Measurements from ENCODE around the gene S100P.
"Not testable (repeated sequence)": the region's sequence is repeated elsewhere in the genome, so short reads cannot be mapped to it uniquely, and the experiment has no call there.

Gene S100P

DNA sequence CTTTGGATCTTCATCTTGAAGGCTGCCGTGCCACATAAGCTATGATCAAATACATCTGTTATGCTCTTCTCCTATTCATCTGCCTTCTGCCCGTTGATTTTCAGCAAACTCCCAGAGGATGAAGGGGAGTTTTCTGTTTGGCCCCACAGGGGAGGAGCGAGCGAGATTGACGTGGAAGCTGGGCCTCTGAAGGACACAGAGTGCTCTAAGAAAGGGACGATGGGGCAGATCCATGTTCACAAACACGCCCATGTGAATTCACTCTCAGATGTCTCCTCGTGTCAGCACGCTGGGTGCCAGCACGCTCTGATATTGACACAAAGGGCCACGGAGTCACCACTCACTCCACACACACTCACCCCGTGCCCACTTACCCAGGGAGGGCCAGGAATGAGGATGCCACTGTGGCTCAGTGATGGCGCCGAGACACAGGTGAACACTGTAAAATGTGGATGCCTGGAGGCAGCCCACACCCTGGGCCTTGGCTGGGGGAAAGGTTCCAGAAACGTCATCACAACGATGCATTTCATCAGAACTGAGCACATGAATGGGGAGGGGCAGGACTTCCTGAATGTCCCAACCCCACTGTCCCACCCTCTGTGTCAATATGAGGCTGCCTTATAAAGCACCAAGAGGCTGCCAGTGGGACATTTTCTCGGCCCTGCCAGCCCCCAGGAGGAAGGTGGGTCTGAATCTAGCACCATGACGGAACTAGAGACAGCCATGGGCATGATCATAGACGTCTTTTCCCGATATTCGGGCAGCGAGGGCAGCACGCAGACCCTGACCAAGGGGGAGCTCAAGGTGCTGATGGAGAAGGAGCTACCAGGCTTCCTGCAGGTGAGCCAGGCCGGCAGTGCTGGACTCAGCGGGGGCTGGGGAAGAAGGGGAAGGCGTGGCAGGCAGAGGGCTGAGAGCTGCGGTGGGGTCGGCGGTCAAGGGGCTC, at the start of gene S100P:
Gene S100P (plus strand): TSS at position 648 of the 946 bp plus-strand sequence. CDS start 55 bp downstream, at position 703.
- Histone ChIP-seq H3K4me3 (ENCODE audit: low read depth in 1 of 2, low read length in 2 of 2) (no peak within 1 kb of the TSS), H3K9ac (ENCODE audit: low read depth in 1 of 2, low read length in 2 of 2) (peak within 1 kb of the TSS in 1 of 2 donors; percentile 9), H3K27ac (ENCODE audit: low read depth, low read length) (no peak within 1 kb of the TSS), H3K27me3 (ENCODE audit: control insufficient read depth in 1 of 2, insufficient read depth in 2 of 2, low read length in 2 of 2) (no peaks in the 10 kb centered on the region), H3K9me3 (ENCODE audit: control insufficient read depth in 1 of 2, low read length in 2 of 2) (no peaks in the 10 kb centered on the region), H3K36me3 (ENCODE audit: control insufficient read depth in 1 of 2, insufficient read depth in 2 of 2, low read length in 2 of 2) (no peaks in the 10 kb centered on the region), H3K4me1 (ENCODE audit: control insufficient read depth in 1 of 2, insufficient read depth in 2 of 2, low read length in 2 of 2) (peaks cover 37 to 46% of the 10 kb centered on the region in 2 donors)

DNA sequence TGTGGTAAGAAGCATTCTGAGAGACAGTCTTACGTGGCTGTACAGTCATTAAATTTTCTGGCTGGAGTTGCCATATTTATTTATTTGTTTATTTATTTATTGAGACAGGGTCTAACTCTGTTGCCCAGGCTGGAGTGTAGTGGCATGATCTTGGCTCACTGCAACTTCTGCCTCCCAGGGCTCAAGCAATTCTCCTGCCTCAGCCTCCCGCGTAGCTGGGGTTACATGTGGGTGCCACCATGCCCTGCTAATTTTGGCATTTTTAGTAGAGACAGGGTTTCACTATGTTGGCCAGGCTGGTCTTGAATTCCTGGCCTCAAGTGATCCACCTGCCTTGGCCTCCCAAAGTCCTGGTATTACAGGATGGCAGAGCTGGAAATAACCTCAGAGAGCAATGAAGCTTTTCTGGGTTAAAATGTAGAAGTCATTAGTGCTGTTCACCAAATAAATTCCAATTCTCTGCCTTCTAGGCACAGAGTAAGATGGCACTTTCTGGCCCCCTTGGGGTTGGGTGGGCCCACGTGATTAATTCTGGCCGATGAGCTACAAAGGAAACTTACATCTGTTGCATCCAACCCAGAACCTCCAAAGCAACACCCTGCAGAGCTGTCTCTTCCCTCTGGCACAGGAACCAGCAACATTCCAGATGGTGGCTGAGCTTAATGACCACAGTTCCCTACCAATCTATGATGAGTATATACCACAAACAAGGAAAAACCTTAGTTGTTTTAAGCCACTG, 48.7 kb upstream of the S100P start:
- peaks cover 6 to 19% of the 10 kb centered on the region in 2 donors for H3K36me3 ChIP-seq (ENCODE audit: control insufficient read depth in 1 of 2, insufficient read depth in 2 of 2, low read length in 2 of 2)
- no peaks in the 10 kb centered on the region for H3K9me3 ChIP-seq (ENCODE audit: control insufficient read depth in 1 of 2, low read length in 2 of 2)
- H3K4me3 ChIP-seq (ENCODE audit: low read depth in 1 of 2, low read length in 2 of 2): no peak overlapping the region
- H3K9ac ChIP-seq (ENCODE audit: low read depth in 1 of 2, low read length in 2 of 2): no peak overlapping the region
- H3K27ac ChIP-seq (ENCODE audit: low read depth, low read length): no peak overlapping the region
- H3K4me1 ChIP-seq (ENCODE audit: control insufficient read depth in 1 of 2, insufficient read depth in 2 of 2, low read length in 2 of 2): peaks cover 16 to 18% of the 10 kb centered on the region in 2 donors
- H3K27me3 ChIP-seq (ENCODE audit: control insufficient read depth in 1 of 2, insufficient read depth in 2 of 2, low read length in 2 of 2): no peaks in the 10 kb centered on the region

DNA sequence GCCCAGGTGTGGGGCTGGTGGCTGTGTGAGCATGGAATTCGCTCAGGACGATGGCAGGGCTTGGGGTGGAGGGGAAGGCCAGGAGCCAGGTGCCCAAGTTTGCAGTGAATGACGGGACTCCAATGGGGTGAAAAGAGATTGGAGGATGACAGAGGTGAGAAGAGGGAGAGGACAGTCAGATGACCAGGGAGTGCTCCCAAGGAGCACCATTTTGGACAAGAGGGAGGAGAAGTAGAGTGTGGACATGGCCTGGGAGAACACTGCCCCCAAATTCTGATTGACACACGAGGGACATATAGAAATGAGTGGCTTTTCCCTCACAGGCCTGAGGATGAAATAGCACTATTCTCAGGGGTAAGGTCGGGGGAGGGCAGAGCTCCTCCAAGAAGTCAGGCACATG, 46.5 kb upstream of the S100P start:
- peaks cover 9 to 10% of the 10 kb centered on the region in 2 donors for H3K4me1 ChIP-seq (ENCODE audit: control insufficient read depth in 1 of 2, insufficient read depth in 2 of 2, low read length in 2 of 2)
- no peak overlapping the region for H3K27ac ChIP-seq (ENCODE audit: low read depth, low read length)
- H3K9ac ChIP-seq (ENCODE audit: low read depth in 1 of 2, low read length in 2 of 2): no peak overlapping the region
- H3K4me3 ChIP-seq (ENCODE audit: low read depth in 1 of 2, low read length in 2 of 2): no peak overlapping the region
- peaks cover 6 to 16% of the 10 kb centered on the region in 2 donors for H3K36me3 ChIP-seq (ENCODE audit: control insufficient read depth in 1 of 2, insufficient read depth in 2 of 2, low read length in 2 of 2)
- no peaks in the 10 kb centered on the region for H3K9me3 ChIP-seq (ENCODE audit: control insufficient read depth in 1 of 2, low read length in 2 of 2)
- no peaks in the 10 kb centered on the region for H3K27me3 ChIP-seq (ENCODE audit: control insufficient read depth in 1 of 2, insufficient read depth in 2 of 2, low read length in 2 of 2)

DNA sequence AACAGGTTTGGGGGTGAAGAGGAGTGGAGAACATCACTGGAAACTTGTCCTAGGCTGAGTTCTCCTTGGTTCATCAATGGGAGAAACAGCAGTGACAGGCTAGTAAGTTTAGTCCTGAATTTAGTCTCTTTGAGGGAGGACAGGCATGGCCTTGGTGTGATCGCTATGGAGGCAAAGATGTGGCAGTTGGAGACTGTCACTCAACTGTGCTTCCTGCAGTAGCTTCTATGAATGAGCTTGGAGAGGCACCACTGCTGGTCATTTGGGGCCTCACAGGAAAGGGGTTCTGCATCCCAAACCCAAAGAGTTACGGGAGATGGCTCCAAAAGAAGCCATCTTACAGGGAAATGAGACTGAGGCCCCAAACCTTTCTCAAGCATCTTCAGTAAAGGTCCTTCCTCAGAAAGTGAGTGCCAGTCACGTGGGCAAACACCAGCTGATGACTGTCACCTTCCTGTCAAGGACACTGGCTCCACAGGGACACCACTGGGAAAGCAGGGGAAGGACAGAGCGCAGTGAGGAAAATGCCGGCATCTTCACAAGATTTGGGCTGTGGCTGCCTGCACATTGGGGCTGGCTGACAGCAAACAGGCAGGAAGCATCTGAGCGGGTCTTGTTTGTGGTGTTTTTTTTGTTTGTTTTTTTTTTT, 46.0 kb upstream of the S100P start:
- no peak overlapping the region for H3K9ac ChIP-seq (ENCODE audit: low read depth in 1 of 2, low read length in 2 of 2)
- H3K9me3 ChIP-seq (ENCODE audit: control insufficient read depth in 1 of 2, low read length in 2 of 2): no peaks in the 10 kb centered on the region
- H3K4me1 ChIP-seq (ENCODE audit: control insufficient read depth in 1 of 2, insufficient read depth in 2 of 2, low read length in 2 of 2): peaks cover 4 to 5% of the 10 kb centered on the region in 2 donors
- peaks cover 4 to 11% of the 10 kb centered on the region in 2 donors for H3K36me3 ChIP-seq (ENCODE audit: control insufficient read depth in 1 of 2, insufficient read depth in 2 of 2, low read length in 2 of 2)
- no peak overlapping the region for H3K4me3 ChIP-seq (ENCODE audit: low read depth in 1 of 2, low read length in 2 of 2)
- no peaks in the 10 kb centered on the region for H3K27me3 ChIP-seq (ENCODE audit: control insufficient read depth in 1 of 2, insufficient read depth in 2 of 2, low read length in 2 of 2)
- no peak overlapping the region for H3K27ac ChIP-seq (ENCODE audit: low read depth, low read length)

DNA sequence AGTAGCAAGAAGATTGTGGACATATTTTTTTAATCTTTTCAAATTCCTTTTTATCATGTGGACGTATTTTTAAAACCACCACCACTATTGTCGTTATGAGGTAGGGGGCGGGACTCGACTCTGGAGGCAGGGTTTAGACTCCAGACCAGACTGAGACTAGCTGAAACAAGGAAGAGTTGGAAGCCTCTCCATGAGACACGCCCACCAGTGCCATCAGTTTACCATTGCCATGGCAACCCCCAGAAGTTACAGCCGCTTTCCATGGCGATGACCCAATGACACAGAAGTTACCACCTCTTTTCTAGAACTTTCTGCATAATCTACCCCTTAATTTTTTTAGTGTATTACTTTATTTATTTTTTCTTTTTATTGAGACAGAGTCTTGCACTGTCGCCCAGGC, 44.5 kb upstream of the S100P start:
- Histone ChIP-seq H3K4me1 (ENCODE audit: control insufficient read depth in 1 of 2, insufficient read depth in 2 of 2, low read length in 2 of 2) (no peaks in the 10 kb centered on the region), H3K9me3 (ENCODE audit: control insufficient read depth in 1 of 2, low read length in 2 of 2) (no peaks in the 10 kb centered on the region), H3K4me3 (ENCODE audit: low read depth in 1 of 2, low read length in 2 of 2) (no peak overlapping the region)

DNA sequence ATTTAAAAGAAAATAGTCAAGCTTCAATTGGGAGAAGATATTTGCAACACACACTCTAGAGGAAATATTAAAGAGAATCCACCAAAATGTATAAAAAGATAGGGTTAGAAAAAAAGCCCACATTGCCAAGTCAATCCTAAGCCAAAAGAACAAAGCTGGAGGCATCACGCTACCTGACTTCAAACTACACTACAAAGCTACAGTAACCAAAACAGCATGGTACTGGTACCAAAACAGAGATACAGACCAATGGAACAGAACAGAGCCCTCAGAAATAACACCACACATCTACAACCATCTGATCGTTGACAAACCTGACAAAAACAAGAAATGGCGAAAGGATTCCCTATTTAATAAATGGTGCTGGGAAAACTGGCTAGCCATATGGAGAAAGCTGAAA, 39.5 kb upstream of the S100P start:
- not testable (repeated sequence) for H3K27ac ChIP-seq (ENCODE audit: low read depth, low read length)

More for the DNA sequence above, 44.5 kb upstream of the S100P start:
- Histone ChIP-seq H3K27ac (ENCODE audit: low read depth, low read length) (no peak overlapping the region), H3K27me3 (ENCODE audit: control insufficient read depth in 1 of 2, insufficient read depth in 2 of 2, low read length in 2 of 2) (no peaks in the 10 kb centered on the region), H3K36me3 (ENCODE audit: control insufficient read depth in 1 of 2, insufficient read depth in 2 of 2, low read length in 2 of 2) (no peaks in the 10 kb centered on the region), H3K9ac (ENCODE audit: low read depth in 1 of 2, low read length in 2 of 2) (no peak overlapping the region)

DNA sequence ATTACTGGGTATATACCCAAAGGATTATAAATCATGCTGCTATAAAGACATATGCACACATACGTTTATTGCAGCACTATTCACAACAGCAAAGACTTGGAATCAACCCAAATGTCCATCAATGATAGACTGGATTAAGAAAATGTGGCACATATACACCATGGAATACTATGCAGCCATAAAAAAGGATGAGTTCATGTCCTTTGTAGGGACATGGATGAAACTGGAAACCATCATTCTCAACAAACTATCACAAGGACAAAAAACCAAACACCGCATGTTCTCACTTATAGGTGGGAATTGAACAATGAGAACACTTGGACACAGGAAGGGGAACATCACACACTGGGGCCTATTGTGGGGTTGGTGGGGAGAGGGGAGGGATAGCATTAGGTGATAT, 38.4 kb upstream of the S100P start:
- H3K9ac ChIP-seq (ENCODE audit: low read depth in 1 of 2, low read length in 2 of 2); H3K27me3 ChIP-seq (ENCODE audit: control insufficient read depth in 1 of 2, insufficient read depth in 2 of 2, low read length in 2 of 2); H3K27ac ChIP-seq (ENCODE audit: low read depth, low read length); H3K36me3 ChIP-seq (ENCODE audit: control insufficient read depth in 1 of 2, insufficient read depth in 2 of 2, low read length in 2 of 2); H3K4me1 ChIP-seq (ENCODE audit: control insufficient read depth in 1 of 2, insufficient read depth in 2 of 2, low read length in 2 of 2); H3K9me3 ChIP-seq (ENCODE audit: control insufficient read depth in 1 of 2, low read length in 2 of 2); H3K4me3 ChIP-seq (ENCODE audit: low read depth in 1 of 2, low read length in 2 of 2): not testable (repeated sequence)

More for the DNA sequence above, 39.5 kb upstream of the S100P start:
- not testable (repeated sequence) for H3K27me3 ChIP-seq (ENCODE audit: control insufficient read depth in 1 of 2, insufficient read depth in 2 of 2, low read length in 2 of 2); H3K4me1 ChIP-seq (ENCODE audit: control insufficient read depth in 1 of 2, insufficient read depth in 2 of 2, low read length in 2 of 2); H3K9ac ChIP-seq (ENCODE audit: low read depth in 1 of 2, low read length in 2 of 2); H3K36me3 ChIP-seq (ENCODE audit: control insufficient read depth in 1 of 2, insufficient read depth in 2 of 2, low read length in 2 of 2); H3K4me3 ChIP-seq (ENCODE audit: low read depth in 1 of 2, low read length in 2 of 2); H3K9me3 ChIP-seq (ENCODE audit: control insufficient read depth in 1 of 2, low read length in 2 of 2)

DNA sequence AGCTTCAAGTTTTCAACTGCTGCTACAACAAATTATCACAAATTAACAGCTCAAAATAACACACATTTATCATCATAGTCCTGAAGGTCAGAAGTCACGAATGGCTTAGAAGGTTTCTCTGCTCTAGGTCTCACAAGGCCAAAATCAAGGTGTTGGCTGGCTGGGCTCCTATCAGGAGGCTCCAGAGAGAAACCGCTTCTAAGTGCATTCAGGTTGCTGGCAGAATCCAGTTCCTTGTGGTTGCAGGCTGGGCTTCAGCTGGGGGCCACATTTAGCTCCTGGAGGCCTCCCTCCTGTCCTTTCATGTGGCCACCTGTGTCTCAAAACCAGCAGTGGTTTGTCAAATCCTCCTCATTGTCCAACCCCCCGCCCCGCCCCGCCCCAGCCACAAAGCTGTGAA, 37.8 kb upstream of the S100P start:
- Histone ChIP-seq H3K4me1 (ENCODE audit: control insufficient read depth in 1 of 2, insufficient read depth in 2 of 2, low read length in 2 of 2) (peaks cover 0 to 6% of the 10 kb centered on the region in 2 donors), H3K36me3 (ENCODE audit: control insufficient read depth in 1 of 2, insufficient read depth in 2 of 2, low read length in 2 of 2) (no peaks in the 10 kb centered on the region), H3K4me3 (ENCODE audit: low read depth in 1 of 2, low read length in 2 of 2) (no peak overlapping the region), H3K9me3 (ENCODE audit: control insufficient read depth in 1 of 2, low read length in 2 of 2) (no peaks in the 10 kb centered on the region), H3K27me3 (ENCODE audit: control insufficient read depth in 1 of 2, insufficient read depth in 2 of 2, low read length in 2 of 2) (peaks cover 3 to 4% of the 10 kb centered on the region in 2 donors), H3K27ac (ENCODE audit: low read depth, low read length) (no peak overlapping the region), H3K9ac (ENCODE audit: low read depth in 1 of 2, low read length in 2 of 2) (no peak overlapping the region)

DNA sequence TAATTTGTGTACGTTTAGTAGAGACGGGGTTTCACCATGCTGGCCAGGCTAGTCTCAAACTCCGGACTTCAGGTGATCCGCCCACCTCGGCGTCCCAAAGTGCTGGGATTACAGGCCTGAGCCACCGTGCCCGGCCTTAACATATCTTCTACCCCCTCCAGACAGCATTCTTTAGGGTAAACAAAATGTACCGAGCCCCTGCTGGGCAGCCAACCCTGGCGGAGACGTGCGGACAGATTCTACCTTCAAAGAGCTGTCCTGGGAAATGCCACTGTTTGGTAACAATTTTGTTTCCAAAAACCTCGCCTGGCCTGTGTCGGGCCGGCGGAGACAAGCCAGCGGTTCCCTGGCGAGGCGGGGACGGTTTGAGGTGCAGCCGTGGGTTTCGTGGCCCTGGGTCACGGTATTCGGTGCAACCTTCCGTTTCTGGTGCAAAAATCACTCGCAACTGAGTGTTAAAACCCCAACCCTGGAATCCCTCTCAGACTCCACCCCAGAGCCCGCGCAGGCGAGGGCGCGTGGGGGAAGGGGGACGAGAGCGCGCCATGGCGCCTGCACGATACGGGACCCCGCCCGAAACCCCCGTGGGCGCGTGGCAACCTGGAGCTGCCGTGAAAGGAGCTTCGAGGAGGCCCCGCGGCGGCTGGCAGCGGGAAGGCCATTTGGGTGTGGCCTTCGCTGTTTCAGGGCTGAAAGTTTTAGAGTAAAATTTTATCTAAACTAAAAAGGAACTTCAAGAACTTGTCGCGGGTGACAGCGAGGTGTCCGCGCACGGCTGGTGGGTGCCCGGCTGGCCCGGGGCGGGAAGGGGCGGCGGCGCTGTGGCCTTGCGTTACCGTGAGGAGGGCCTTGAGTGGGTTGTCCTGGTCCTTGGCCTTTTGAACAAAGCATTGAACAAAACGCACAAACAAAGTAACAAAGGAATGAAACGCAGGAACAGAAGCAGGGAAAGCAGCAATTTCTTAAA, 36.2 kb upstream of the S100P start:
- Histone ChIP-seq H3K4me3 (ENCODE audit: low read depth in 1 of 2, low read length in 2 of 2) (no peak overlapping the region), H3K27me3 (ENCODE audit: control insufficient read depth in 1 of 2, insufficient read depth in 2 of 2, low read length in 2 of 2) (peaks cover 8 to 9% of the 10 kb centered on the region in 2 donors), H3K27ac (ENCODE audit: low read depth, low read length) (no peak overlapping the region), H3K9me3 (ENCODE audit: control insufficient read depth in 1 of 2, low read length in 2 of 2) (no peaks in the 10 kb centered on the region), H3K9ac (ENCODE audit: low read depth in 1 of 2, low read length in 2 of 2) (no peak overlapping the region), H3K36me3 (ENCODE audit: control insufficient read depth in 1 of 2, insufficient read depth in 2 of 2, low read length in 2 of 2) (no peaks in the 10 kb centered on the region), H3K4me1 (ENCODE audit: control insufficient read depth in 1 of 2, insufficient read depth in 2 of 2, low read length in 2 of 2) (peaks cover 0 to 6% of the 10 kb centered on the region in 2 donors)

Measured in duodenal mucosa (tissue), 2 donors.